H1 (cell line): Measurements from ENCODE around the gene FAM53C. TPM values are rescaled to one million over a fixed set of nuclear protein-coding genes. Genes with fewer than 3 reads are reported as not detected.

Experiments
- CTCF ChIA-PET: fragments of 300-600 bp; sonication (Branson Sonifier 250); formaldehyde crosslinking; loops from one replicate; lab custom pipeline; 2021; ENCODE audit not compliant: partially characterized antibody; lab: Charles Lee
- POLR2A ChIA-PET: fragments of 300-600 bp; sonication (Branson Sonifier 250); formaldehyde crosslinking; loops from one replicate; lab custom pipeline; 2021; ENCODE audit warnings: inconsistent platforms; ENCODE audit not compliant: partially characterized antibody; lab: Charles Lee
- DNase-seq, 2 experiments: peaks; one replicate each; pipeline versions ENCODE4 v3.0.0 to v3.0.0-alpha.2; 2010 to 2022; ENCODE audit warnings: low spot score in 2 of 2, low read depth in 1 of 2, mixed read lengths in 1 of 2
- FAIRE-seq: peaks from 2 replicates; lab custom pipeline; 2011; peaks lifted over from hg19 to GRCh38; lab: Jason Lieb, UNC
- H2AFZ ChIP-seq: 2 replicates; pipeline ENCODE4 v1.8.1; 2012; ENCODE audit warnings: low read length, inconsistent platforms
- H2AK5ac ChIP-seq: 2 replicates; pipeline ENCODE4 v1.6.1; 2013; ENCODE audit warnings: low read depth, low read length
- H2BK120ac ChIP-seq: replicated peaks from 2 replicates; pipeline ENCODE3; 2013; ENCODE audit warnings: low read depth, low read length, inconsistent platforms
- H2BK12ac ChIP-seq: 2 replicates; pipeline ENCODE4 v1.6.1; 2013; ENCODE audit warnings: low read depth, low read length
- H2BK15ac ChIP-seq: 2 replicates; pipeline ENCODE4 v1.6.1; 2013; ENCODE audit warnings: low read length
- H2BK20ac ChIP-seq: 2 replicates; pipeline ENCODE4 v1.6.1; 2013; ENCODE audit warnings: low read length
- H2BK5ac ChIP-seq: 2 replicates; pipeline ENCODE4 v1.6.1; 2013; ENCODE audit warnings: low read depth, low read length
- H3K14ac ChIP-seq: 2 replicates; pipeline ENCODE4 v1.6.1; 2013; ENCODE audit warnings: inconsistent platforms; ENCODE audit not compliant: insufficient read length
- H3K18ac ChIP-seq: 2 replicates; pipeline ENCODE4 v1.6.1; 2013; ENCODE audit warnings: low read length; ENCODE audit errors: extremely low read depth
- H3K23ac ChIP-seq: 2 replicates; pipeline ENCODE4 v1.6.1; 2013; ENCODE audit warnings: inconsistent platforms; ENCODE audit not compliant: insufficient read length
- H3K23me2 ChIP-seq: 2 replicates; pipeline ENCODE4 v1.6.1; 2013; ENCODE audit warnings: low read depth, low read length
- H3K27ac ChIP-seq: 2 replicates; pipeline ENCODE4 v1.6.1; 2011; ENCODE audit warnings: low read depth, low read length, inconsistent platforms
- H3K27me3 ChIP-seq, 4 experiments: replicated peaks in 1 of 4; 1 replicate in 1 of 4; 2 replicates in 3 of 4; pipeline versions ENCODE4 v1.6.1 to v1.8.1; 2011 to 2013; ENCODE audit warnings: low read length in 3 of 4, mild to moderate bottlenecking in 3 of 4, inconsistent platforms in 2 of 4, mixed read lengths in 2 of 4, moderate library complexity in 1 of 4; ENCODE audit not compliant: control insufficient read depth in 3 of 4, insufficient read depth in 3 of 4; ENCODE audit errors: extremely low read depth in 1 of 4
- H3K36me3 ChIP-seq, 4 experiments: 2 replicates each; pipeline versions ENCODE4 v1.6.1 to v1.8.1; 2011 to 2013; ENCODE audit warnings: mild to moderate bottlenecking in 4 of 4, low read length in 3 of 4, moderate library complexity in 2 of 4, control low read depth in 1 of 4, inconsistent platforms in 1 of 4; ENCODE audit not compliant: insufficient read depth in 4 of 4, control insufficient read depth in 2 of 4
- H3K4ac ChIP-seq: replicated peaks from 2 replicates; pipeline ENCODE3; 2013; ENCODE audit warnings: low read length, low read depth, mixed read lengths, inconsistent platforms; ENCODE audit not compliant: insufficient read length
- H3K4me1 ChIP-seq, 4 experiments: replicated peaks in 1 of 4; 1 replicate in 1 of 4; 2 replicates in 3 of 4; pipeline versions ENCODE4 v1.6.1 to v1.8.1; 2011 to 2013; ENCODE audit warnings: low read length in 3 of 4, inconsistent platforms in 2 of 4, mixed read lengths in 1 of 4; ENCODE audit not compliant: insufficient read depth in 4 of 4, control insufficient read depth in 3 of 4
- H3K4me2 ChIP-seq, 2 experiments: 2 replicates each; pipeline versions ENCODE4 v1.6.1 to v1.8.1; 2011 to 2013; ENCODE audit warnings: low read depth in 2 of 2, low read length in 2 of 2, control low read depth in 1 of 2, inconsistent platforms in 1 of 2, mild to moderate bottlenecking in 1 of 2; ENCODE audit not compliant: insufficient read depth in 1 of 2
- H3K4me3 ChIP-seq, 4 experiments: fragments of 200-600, 300-600 bp in 1 of 4; sonication (generic), shearing (Covaris generic), sonication (Bioruptor Twin) in 1 of 4; 2 replicates each; pipeline versions ENCODE4 v1.5.1 to v1.8.1; 2011 to 2016; ENCODE audit warnings: low read length in 4 of 4, low read depth in 3 of 4, control low read depth in 2 of 4, inconsistent platforms in 2 of 4, mild to moderate bottlenecking in 2 of 4, mixed read lengths in 1 of 4, moderate library complexity in 1 of 4; ENCODE audit not compliant: insufficient read depth in 2 of 4; ENCODE audit errors: extremely low read depth in 1 of 4
- H3K56ac ChIP-seq: replicated peaks from 2 replicates; pipeline ENCODE3; 2013; ENCODE audit warnings: low read depth, mild to moderate bottlenecking, mixed read lengths, low read length, inconsistent platforms; ENCODE audit not compliant: insufficient read length
- H3K79me1 ChIP-seq: 2 replicates; pipeline ENCODE4 v1.6.1; 2013; ENCODE audit warnings: low read depth, low read length, control low read depth
- H3K79me2 ChIP-seq, 2 experiments: 2 replicates each; pipeline versions ENCODE4 v1.6.1 to v1.8.1; 2012 to 2013; ENCODE audit warnings: low read length in 2 of 2, mild to moderate bottlenecking in 2 of 2, inconsistent platforms in 1 of 2; ENCODE audit not compliant: insufficient read depth in 2 of 2, control insufficient read depth in 1 of 2
- H3K9ac ChIP-seq, 4 experiments: replicated peaks in 1 of 4; 1 replicate in 1 of 4; 2 replicates in 3 of 4; pipeline versions ENCODE4 v1.6.1 to v1.8.1; 2011 to 2013; ENCODE audit warnings: low read depth in 3 of 4, low read length in 3 of 4, control low read depth in 2 of 4, mild to moderate bottlenecking in 2 of 4, moderate library complexity in 2 of 4, inconsistent platforms in 1 of 4; ENCODE audit errors: extremely low read depth in 1 of 4
- H3K9me3 ChIP-seq, 2 experiments: 2 replicates each; pipeline versions ENCODE4 v1.6.1 to v1.8.1; 2012 to 2013; ENCODE audit warnings: mild to moderate bottlenecking in 2 of 2, moderate library complexity in 2 of 2, control low read depth in 1 of 2, inconsistent platforms in 1 of 2, low read depth in 1 of 2, low read length in 1 of 2, mixed read lengths in 1 of 2; ENCODE audit not compliant: insufficient read depth in 2 of 2
- H4K20me1 ChIP-seq, 2 experiments: replicated peaks in 1 of 2; 2 replicates each; pipeline versions ENCODE3 to v1.8.1; 2011 to 2013; ENCODE audit warnings: inconsistent platforms in 2 of 2, low read length in 2 of 2, mild to moderate bottlenecking in 1 of 2; ENCODE audit not compliant: insufficient read depth in 2 of 2, control insufficient read depth in 1 of 2
- H4K5ac ChIP-seq: 2 replicates; pipeline ENCODE4 v1.6.1; 2013; ENCODE audit warnings: low read length, low read depth, mixed read lengths, inconsistent platforms; ENCODE audit not compliant: insufficient read length
- H4K8ac ChIP-seq: 2 replicates; pipeline ENCODE4 v1.8.0; 2013; ENCODE audit warnings: mild to moderate bottlenecking, moderate library complexity, low read length, inconsistent platforms; ENCODE audit not compliant: insufficient read depth; ENCODE audit errors: extremely low read depth
- H4K91ac ChIP-seq: replicated peaks from 2 replicates; pipeline ENCODE3; 2013; ENCODE audit warnings: low read length, mixed read lengths, inconsistent platforms; ENCODE audit not compliant: insufficient read length
- CEBPB ChIP-seq: IDR thresholded peaks from 2 replicates; pipeline ENCODE4 v1.6.1; 2012; ENCODE audit warnings: low read depth, low read length
- HDAC6 ChIP-seq: IDR thresholded peaks from one replicate; pipeline ENCODE4 v1.7.1; 2012; ENCODE audit warnings: low read depth, mild to moderate bottlenecking, inconsistent platforms, low read length, moderate library complexity
- JUN ChIP-seq: IDR thresholded peaks from 2 replicates; pipeline ENCODE4 v1.6.1; 2011; ENCODE audit warnings: low read depth, mild to moderate bottlenecking, improper control_type of control experiment, low read length
- RNF2 ChIP-seq: fragments of 200-900, 300-1000 bp; sonication (generic); IDR thresholded peaks from 2 replicates; pipeline ENCODE4 v1.7.1; 2016; ENCODE audit warnings: borderline replicate concordance, low read depth, mild to moderate bottlenecking, antibody characterized with exemption, low read length; ENCODE audit not compliant: poor library complexity, severe bottlenecking; ENCODE audit errors: missing control alignments
- SAP30 ChIP-seq: fragments of 300-600 bp; sonication (generic); IDR thresholded peaks from 2 replicates; pipeline ENCODE4 v1.7.1; 2012; ENCODE audit warnings: low read length, moderate library complexity, mild to moderate bottlenecking, inconsistent platforms; ENCODE audit not compliant: insufficient read depth, insufficient replicate concordance
- SP4 ChIP-seq: IDR thresholded peaks from 2 replicates; pipeline ENCODE4 v1.6.1; 2012; ENCODE audit warnings: low read length, inconsistent platforms
- TAF7 ChIP-seq: optimal IDR thresholded peaks from 2 replicates; pipeline ENCODE3; 2011; ENCODE audit warnings: low read depth, mild to moderate bottlenecking, inconsistent platforms, low read length, moderate library complexity, borderline replicate concordance
- YY1 ChIP-seq: IDR thresholded peaks from 2 replicates; pipeline ENCODE4 v1.6.1; 2011; ENCODE audit warnings: low read depth, mild to moderate bottlenecking, low read length
- ZNF274 ChIP-seq: IDR thresholded peaks from 2 replicates; pipeline ENCODE4 v1.7.0; 2012; ENCODE audit warnings: low read length, borderline replicate concordance; ENCODE audit errors: extremely low read depth
- WGBS, 2 experiments: shearing (Covaris generic) in 1 of 2; methylation state at CpG; one replicate each; pipeline versions ENCODE4 v1.1.6 to v1.1.7; 2013 to 2015; ENCODE audit warnings: low lambda C conversion rate in 2 of 2, mixed read lengths in 2 of 2, inconsistent platforms in 1 of 2, low coverage in 1 of 2, missing lambda C conversion rate in 1 of 2; ENCODE audit not compliant: insufficient replicate concordance in 2 of 2, insufficient coverage in 1 of 2, insufficient read length in 1 of 2; ENCODE audit errors: extremely low coverage in 1 of 2, missing lambda C conversion rate in 1 of 2; 5-methylcytosine and 5-hydroxymethylcytosine counted together
- polyA plus RNA-seq, 7 experiments: library from polyadenylated mRNA; depleted of rRNA in 3 of 7; stranded (reverse) in 5 of 7; unstranded in 2 of 7; fragments of >200 nt in 5 of 7; fragments of 200-250 nt in 2 of 7; gene quantifications; 1 replicate in 5 of 7; 2 replicates in 1 of 7; 4 replicates in 1 of 7; pipeline versions ENCODE4 v1.2.1 to v1.2.3, GENCODE V29; 2011 to 2013; ENCODE audit warnings: missing spikeins in 2 of 7, mixed read lengths in 2 of 7
- total RNA-seq: library from RNA; stranded (reverse); fragmentation: NEBNext Ultra II Directional; extraction: Animal tissue kit (Norgen Biotek cat#: 25700); gene quantifications from 2 replicates; pipeline ENCODE4 v1.2.1, GENCODE V29; 2021
- TF ChIP-seq, protein P1 (sequence below): IDR thresholded peaks from 2 replicates; pipeline ENCODE4 v1.6.1; 2012; ENCODE audit warnings: inconsistent platforms

The FAM53C gene
- total and polyA plus RNA-seq, 2 of the 8 experiments (the other 6 are each of a cell fraction or from before 2014, with no cell fraction given), result 57.6 to 75.3 TPM

DNA sequence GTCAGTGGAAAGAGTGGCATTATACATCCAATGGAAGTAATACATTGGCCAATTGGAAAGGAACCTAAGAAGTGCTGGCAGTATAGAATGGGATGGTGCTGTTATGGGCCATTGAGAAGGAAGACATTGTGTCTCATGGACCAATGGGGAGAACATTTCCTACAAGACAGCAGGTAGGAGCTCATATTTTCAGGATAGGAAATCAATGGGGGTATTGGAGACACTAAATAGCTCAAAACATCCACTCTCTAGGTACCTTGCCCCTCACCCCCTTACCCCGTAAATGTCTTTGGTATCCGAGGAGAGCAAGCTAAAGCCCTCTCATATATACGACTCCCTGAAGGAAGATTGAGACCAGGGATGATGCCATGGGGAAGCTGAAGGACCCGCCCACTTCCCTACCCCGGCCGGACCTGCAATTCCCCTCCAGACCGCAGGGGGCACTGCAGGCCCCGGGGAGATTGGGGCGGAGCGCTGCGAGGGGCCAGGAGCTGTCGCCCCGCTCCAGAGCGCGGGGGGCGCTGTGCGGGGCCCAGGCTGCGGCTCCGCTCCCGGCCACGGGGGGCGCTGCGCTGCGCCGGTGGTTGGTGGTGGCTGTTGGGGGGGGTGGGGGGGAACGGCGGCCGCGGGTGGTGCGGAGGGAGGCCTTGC, 14.1 kb downstream of the FAM53C start, which contains the start of gene KDM3B:
Gene KDM3B, plus strand, starts transcription at position 615 of the 651 bp plus-strand sequence. CDS start 111 bp downstream, outside the sequence.
- peak within 1 kb of the TSS; percentile 83 for H4K8ac ChIP-seq
- ChIA-PET CTCF (interaction anchor here (0.6 to 11.4 kb wide), 47 partner anchors 13 to 597 kb away, joined by 3 to 196 read pairs (median 3); partner anchors contain the start of genes CDC23, CDC25C, EGR1 and ETF1), POLR2A (interaction anchor here (0.8 to 14.6 kb wide), 15 partner anchors 13 to 190 kb away, joined by 3 to 254 read pairs (median 4); partner anchors contain the start of genes BRD8, CDC23, CDC25C and EGR1)
- H2BK12ac ChIP-seq, result no peak within 1 kb of the TSS; the same call in 1 of the 2 replicates
- no peak within 1 kb of the TSS for H2BK20ac ChIP-seq
- H4K5ac ChIP-seq, result peak within 1 kb of the TSS; percentile 81
- no peak within 1 kb of the TSS for H3K14ac ChIP-seq
- peak within 1 kb of the TSS; percentile 58 to 97 (median 95) for H3K4me3 ChIP-seq
- peak within 1 kb of the TSS; percentile 40; the same call in 1 of the 2 replicates for H2BK5ac ChIP-seq
- no peaks in the 10 kb centered on the region; the same call in 1 of the 2 replicates for H3K79me1 ChIP-seq
- H3K9me3 ChIP-seq, result no peaks in the 10 kb centered on the region
- peaks cover 8% of the 10 kb centered on the region for H3K23me2 ChIP-seq
- no peak within 1 kb of the TSS for H2AFZ ChIP-seq
- peaks cover 6 to 23% (median 15%) of the 10 kb centered on the region in 4 experiments; a peak in 7 of 8 replicates for H3K36me3 ChIP-seq
- whole genome bisulfite sequencing, 2 experiments, result 24% methylated on average over 8 of the region's 30 CpGs; no CpG with 5 or more reads in 1 of the 2 experiments
- peaks cover 0 to 9% (median 3%) of the 10 kb centered on the region in 4 experiments; a peak in 3 of 7 replicates for H3K4me1 ChIP-seq
- no peak within 1 kb of the TSS for H2BK15ac ChIP-seq
- no peaks in the 10 kb centered on the region for H3K27me3 ChIP-seq
- H3K18ac ChIP-seq, result peak within 1 kb of the TSS; percentile 49
- H3K4ac ChIP-seq, result no peak within 1 kb of the TSS
- H4K91ac ChIP-seq, result no peak within 1 kb of the TSS
- peak within 1 kb of the TSS; percentile 82 for H3K27ac ChIP-seq
- peak within 1 kb of the TSS; percentile 74 to 80 for H3K4me2 ChIP-seq
- DNase-seq (peak; percentile 83 to 100), FAIRE-seq (peak; percentile 52)
- H3K9ac ChIP-seq, result peak within 1 kb of the TSS; percentile 84 to 98 (median 89)
- H3K56ac ChIP-seq, result no peak within 1 kb of the TSS
- H3K23ac ChIP-seq, result no peak within 1 kb of the TSS
- no peak within 1 kb of the TSS for H2AK5ac ChIP-seq
- H2BK120ac ChIP-seq, result peak within 1 kb of the TSS; percentile 79
- H3K79me2 ChIP-seq, result peaks cover 13 to 42% of the 10 kb centered on the region in 2 experiments; a peak in 3 of 4 replicates
- H4K20me1 ChIP-seq, result peaks cover 4 to 6% of the 10 kb centered on the region in 2 experiments
- TF ChIP-seq YY1 (peak; percentile 74; the same call in 1 of the 2 replicates), SAP30 (no peak), JUN (no peak), CEBPB (peak; percentile 32), TAF7 (peak; percentile 99), SP4 (peak; percentile 80; the same call in 1 of the 2 replicates), RNF2 (no peak), HDAC6 (no peak), ZNF274 (no peak)
- TF ChIP-seq, protein P1, sequence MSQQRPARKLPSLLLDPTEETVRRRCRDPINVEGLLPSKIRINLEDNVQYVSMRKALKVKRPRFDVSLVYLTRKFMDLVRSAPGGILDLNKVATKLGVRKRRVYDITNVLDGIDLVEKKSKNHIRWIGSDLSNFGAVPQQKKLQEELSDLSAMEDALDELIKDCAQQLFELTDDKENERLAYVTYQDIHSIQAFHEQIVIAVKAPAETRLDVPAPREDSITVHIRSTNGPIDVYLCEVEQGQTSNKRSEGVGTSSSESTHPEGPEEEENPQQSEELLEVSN, result no peak
